ENCODE data around the gene PARP16.

GRCh38 chr15:65268411-65268810, 18.3 kb downstream of the PARP16 start:
- TF ChIP-seq GATA2 (IDR thresholded peaks at IDR 0.05; ENCODE audit: low read depth, low read length) (no peak), GATA3 (IDR thresholded peaks at IDR 0.05; ENCODE audit: low read depth, low read length) (no peak)
